AG04450 (cell line): ENCODE data around the gene SUN1. TPM values are rescaled to one million over a fixed set of nuclear protein-coding genes. Genes with fewer than 3 reads are reported as not detected.

Source experiments
- CTCF ChIA-PET: fragments of 300-600, 350-600 bp; formaldehyde crosslinking; extraction: SDS; loops from one replicate; lab custom pipeline; 2022; ENCODE audit warnings: antibody characterized with exemption, inconsistent platforms; lab: Charles Lee
- POLR2A ChIA-PET: fragments of 350-600 bp; formaldehyde crosslinking; extraction: SDS; loops from one replicate; lab custom pipeline; 2021; ENCODE audit warnings: antibody characterized with exemption, inconsistent platforms; lab: Yijun Ruan, JAX
- DNase-seq: peaks from one replicate; pipeline ENCODE4 v3.0.0-alpha.2; 2011; ENCODE audit warnings: low read depth, low spot score
- H3K27ac ChIP-seq: one replicate; pipeline ENCODE4 v1.5.1; 2012; ENCODE audit warnings: low read depth, low read length, control low read depth
- H3K27me3 ChIP-seq: one replicate; pipeline ENCODE4 v1.6.0; 2012; ENCODE audit warnings: low read length; ENCODE audit not compliant: control insufficient read depth, insufficient read depth
- H3K4me3 ChIP-seq: 2 replicates; pipeline ENCODE4 v1.5.1; 2011; ENCODE audit warnings: mild to moderate bottlenecking, low read depth, low read length, control low read depth
- H3K9me3 ChIP-seq: 2 replicates; pipeline ENCODE4 v1.5.1; 2012; ENCODE audit warnings: low read length; ENCODE audit not compliant: control insufficient read depth, insufficient read depth
- polyA plus RNA-seq: library from polyadenylated mRNA; depleted of rRNA; stranded (reverse); fragments of >200 nt; gene quantifications from 2 replicates; pipeline ENCODE4 v1.2.3, GENCODE V29; 2011
- TF ChIP-seq, protein P1 (sequence below): IDR thresholded peaks from 2 replicates; pipeline ENCODE4 v1.5.1; 2011; ENCODE audit warnings: low read depth, low read length, control low read depth, inconsistent platforms

The SUN1 gene
- polyA plus RNA-seq, 1 experiment = 140 TPM

GRCh38 chr7:805261-805660, 27.0 kb upstream of the SUN1 start:
- H3K9me3 ChIP-seq = peaks cover 4% of the 10 kb centered on the region
- POLR2A ChIA-PET = no interaction called here
- no peaks in the 10 kb centered on the region for H3K27me3 ChIP-seq
- CTCF ChIA-PET = interaction anchor here (0.7 kb wide), 1 partner anchor 66 kb away, joined by 3 read pairs; no protein-coding TSS in a partner anchor
- H3K27ac ChIP-seq = no peak overlapping the region
- no peak for DNase-seq
- no peak overlapping the region for H3K4me3 ChIP-seq
- TF ChIP-seq, protein P1, sequence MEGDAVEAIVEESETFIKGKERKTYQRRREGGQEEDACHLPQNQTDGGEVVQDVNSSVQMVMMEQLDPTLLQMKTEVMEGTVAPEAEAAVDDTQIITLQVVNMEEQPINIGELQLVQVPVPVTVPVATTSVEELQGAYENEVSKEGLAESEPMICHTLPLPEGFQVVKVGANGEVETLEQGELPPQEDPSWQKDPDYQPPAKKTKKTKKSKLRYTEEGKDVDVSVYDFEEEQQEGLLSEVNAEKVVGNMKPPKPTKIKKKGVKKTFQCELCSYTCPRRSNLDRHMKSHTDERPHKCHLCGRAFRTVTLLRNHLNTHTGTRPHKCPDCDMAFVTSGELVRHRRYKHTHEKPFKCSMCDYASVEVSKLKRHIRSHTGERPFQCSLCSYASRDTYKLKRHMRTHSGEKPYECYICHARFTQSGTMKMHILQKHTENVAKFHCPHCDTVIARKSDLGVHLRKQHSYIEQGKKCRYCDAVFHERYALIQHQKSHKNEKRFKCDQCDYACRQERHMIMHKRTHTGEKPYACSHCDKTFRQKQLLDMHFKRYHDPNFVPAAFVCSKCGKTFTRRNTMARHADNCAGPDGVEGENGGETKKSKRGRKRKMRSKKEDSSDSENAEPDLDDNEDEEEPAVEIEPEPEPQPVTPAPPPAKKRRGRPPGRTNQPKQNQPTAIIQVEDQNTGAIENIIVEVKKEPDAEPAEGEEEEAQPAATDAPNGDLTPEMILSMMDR = no peak

GRCh38 chr7:815284-816216, 16.7 kb upstream of the SUN1 start:
- CTCF ChIA-PET = no interaction called here
- DNase-seq = no peak

DNA sequence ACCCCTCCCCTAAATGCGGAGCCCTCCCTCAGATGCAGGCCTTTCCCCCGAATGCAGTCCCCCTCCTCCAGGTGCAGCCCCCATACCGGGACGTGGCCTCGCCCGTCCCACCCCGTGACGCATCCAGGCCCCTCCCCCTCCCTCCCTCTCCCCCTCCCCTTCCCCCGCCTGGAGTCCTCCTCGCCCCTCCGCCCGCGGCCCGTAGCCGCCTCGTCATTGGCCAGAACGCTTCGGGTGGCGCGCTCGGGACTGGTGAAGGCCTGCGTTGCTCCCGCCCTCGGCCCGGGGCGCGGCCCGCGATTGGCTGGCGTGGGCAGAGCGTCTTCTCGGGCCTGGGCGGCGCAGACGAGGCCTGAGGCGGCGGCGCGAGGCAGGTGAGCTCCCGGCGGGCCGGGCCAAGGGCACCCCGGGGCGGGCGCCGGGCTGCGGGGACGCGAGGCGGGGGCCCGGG, 16.0 kb upstream of the SUN1 start:
- CTCF ChIA-PET = no interaction called here
- no peaks in the 10 kb centered on the region for H3K27me3 ChIP-seq
- H3K4me3 ChIP-seq = peak overlapping the region; percentile 81
- POLR2A ChIA-PET = no interaction called here
- peaks cover 8% of the 10 kb centered on the region for H3K9me3 ChIP-seq
- TF ChIP-seq, protein P1 = no peak
- DNase-seq = peak; percentile 90
- no peak overlapping the region for H3K27ac ChIP-seq

More at GRCh38 chr7:815284-816216, 16.7 kb upstream of the SUN1 start:
- H3K27me3 ChIP-seq = no peaks in the 10 kb centered on the region
- POLR2A ChIA-PET = no interaction called here
- peak overlapping the region; percentile 67 for H3K4me3 ChIP-seq
- no peak overlapping the region for H3K27ac ChIP-seq
- peaks cover 8% of the 10 kb centered on the region for H3K9me3 ChIP-seq
- TF ChIP-seq, protein P1 = no peak

GRCh38 chr7:816751-817671, 15.3 kb upstream of the SUN1 start:
- Histone ChIP-seq H3K27ac (no peak overlapping the region), H3K4me3 (peak overlapping the region; percentile 81), H3K9me3 (peaks cover 8% of the 10 kb centered on the region), H3K27me3 (no peaks in the 10 kb centered on the region)
- CTCF ChIA-PET = no interaction called here
- TF ChIP-seq, protein P1 = no peak
- no peak for DNase-seq
- POLR2A ChIA-PET = no interaction called here
